Measurements from ENCODE around the gene FOXO6.

The FOXO6 gene

DNA sequence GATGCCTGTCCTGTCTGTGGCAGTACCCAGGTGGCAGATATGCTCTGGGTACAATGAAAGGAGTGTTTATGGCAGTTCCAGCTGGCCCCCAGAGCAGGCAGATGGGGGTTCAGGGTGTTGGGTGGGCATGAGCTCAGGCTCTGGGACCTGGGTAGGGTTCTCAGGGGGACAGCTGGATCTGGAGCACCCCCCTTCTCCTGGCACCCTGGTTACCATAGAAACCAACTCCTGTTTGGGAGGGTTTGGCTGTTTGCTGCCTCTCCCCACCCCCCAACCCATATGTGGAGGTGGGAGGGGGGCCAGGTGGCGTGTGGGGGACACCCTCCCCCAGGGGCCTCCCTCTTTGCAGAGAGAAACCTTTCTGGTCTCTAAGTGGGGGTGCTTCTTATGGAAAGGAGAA, 7.1 kb downstream of the FOXO6 start:
- DNase-seq = no peak

DNA sequence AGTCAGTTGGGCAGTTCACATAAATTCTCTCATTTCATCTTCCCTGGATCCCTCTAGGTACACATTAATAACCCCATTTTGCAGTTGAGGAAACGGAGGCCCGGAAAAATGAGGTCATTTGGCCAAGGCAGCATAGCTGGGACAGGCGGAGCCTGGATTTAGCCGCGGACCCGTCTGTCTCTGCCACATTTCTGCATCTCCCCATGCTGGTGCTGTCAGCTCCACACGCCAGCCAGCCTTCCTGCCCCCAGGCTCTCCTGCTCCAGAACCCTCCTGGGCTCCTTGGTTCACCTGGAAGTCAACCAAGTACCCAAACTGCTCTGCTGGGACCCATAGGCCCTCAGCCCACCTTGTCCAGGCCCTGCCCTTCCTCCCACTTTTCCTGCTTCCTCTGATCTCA, 7.6 kb downstream of the FOXO6 start:
- no peak for DNase-seq

DNA sequence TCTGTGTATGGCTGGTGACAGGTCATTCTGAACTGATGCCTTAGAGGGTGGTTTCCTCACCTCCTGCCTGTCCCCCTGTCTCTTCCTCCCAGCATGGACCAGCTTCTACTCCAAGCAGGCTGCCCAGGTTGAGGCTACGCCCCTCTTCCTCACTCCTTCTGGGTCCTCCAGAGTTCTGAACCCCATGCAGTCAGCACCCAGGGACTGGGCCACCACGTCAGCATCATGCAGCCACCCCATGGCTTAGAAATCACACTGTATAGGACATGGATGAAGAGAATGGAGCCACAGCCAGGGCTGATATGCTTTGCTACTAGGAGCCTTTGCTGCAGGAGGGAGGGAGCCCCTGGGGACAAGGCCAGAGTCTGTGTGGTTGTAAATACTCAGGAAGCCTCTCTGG, 8.3 kb downstream of the FOXO6 start:
- DNase-seq = no peak

DNA sequence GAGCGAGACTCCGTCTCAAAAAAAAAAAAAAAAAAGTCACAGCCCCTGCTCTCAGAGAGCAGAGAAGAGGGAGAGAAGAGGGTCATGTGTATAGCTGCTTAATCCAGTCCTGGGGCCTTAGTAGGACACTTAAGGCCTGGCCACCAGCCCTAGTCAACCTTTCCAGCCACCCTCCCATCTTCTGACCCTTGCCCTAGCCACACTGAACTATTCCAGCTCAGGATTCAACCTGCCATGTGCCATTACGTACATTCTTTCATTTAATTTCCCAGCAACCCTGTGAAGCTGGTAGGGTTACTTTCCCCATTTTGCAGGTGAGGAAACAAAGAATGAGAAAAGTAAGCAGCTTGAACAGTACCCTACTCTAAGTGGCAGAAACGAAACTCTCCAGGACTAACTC, 9.0 kb downstream of the FOXO6 start:
- DNase-seq = no peak

DNA sequence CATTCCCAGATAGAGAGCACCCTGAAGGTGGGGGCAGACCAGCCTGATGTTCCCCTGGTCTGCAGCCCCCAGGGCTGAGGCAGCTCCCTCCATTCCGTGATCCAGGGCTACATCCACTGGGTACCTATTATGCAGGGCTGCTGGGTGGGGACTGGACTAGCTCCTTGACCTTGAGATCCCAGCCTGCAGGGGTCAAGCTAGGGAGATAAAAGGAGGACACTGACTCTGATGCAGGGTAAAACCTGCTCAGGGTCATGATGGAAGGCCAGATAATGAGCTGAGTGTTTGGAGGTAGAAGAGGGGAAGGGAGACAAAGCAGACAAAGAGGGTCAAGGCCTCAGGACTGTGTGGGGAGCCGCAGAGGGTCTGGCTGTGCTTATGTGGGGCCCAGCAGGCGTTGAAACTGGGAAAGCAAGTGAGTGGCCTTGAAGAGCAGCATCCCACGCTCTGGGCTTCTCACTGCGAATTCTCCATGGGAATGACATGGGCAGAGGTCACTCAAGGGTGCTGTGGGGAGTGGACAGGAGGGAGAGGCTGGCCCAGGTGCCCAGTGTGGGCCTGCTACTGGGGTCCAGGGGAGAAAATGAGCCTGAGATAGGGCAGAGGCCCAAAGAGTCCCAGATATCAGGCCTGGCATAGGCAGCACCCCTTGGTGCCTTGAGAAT, 9.7 kb downstream of the FOXO6 start:
- no peak for DNase-seq

DNA sequence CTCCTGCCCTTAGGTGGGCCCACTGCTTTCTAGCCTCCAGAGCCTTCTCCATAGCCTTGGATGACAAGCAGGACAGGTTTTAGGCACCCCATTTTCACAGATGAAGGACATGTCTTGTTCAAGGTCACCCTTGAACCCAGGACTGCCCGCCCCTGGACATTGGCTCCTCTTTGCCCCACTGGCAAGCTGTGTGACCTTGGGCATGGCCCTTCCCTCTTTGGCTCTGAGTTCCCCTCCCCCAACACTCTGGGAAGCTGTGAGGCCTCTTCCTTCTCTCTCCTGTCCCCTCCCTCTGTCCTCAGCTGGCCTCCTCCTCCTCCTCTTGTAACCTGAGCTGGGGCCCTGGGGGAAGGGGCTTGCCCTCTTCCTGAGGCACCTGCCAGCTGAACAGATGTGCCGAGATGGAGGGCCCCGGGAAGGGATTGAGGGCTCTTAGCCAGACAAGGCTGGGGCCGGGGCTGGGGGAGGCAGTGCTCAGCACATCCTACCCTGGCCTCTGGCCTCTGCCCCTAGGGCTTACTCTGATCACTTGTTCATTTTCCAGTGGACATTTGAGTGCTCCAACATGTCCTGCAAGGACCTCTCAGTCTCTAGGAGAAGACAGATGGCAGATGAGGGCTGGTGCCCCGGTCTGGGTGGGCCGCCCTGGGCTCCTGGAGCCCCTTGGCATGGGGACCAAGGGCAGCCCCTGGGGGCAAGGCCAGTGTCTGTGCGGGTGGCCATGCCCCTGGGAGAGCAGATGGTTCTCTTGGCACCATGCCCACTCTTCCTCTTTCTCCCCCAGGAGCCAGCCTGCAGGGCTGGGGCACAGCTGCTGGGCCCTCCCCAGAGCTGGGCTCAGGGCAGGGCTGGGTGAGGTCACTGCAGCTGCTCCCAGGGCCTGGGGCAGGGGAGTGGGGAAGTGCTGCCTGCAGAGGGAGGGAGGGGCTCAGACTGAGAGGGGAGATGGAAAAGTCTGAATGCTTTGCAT, 10.7 kb downstream of the FOXO6 start:
- no peak for DNase-seq

DNA sequence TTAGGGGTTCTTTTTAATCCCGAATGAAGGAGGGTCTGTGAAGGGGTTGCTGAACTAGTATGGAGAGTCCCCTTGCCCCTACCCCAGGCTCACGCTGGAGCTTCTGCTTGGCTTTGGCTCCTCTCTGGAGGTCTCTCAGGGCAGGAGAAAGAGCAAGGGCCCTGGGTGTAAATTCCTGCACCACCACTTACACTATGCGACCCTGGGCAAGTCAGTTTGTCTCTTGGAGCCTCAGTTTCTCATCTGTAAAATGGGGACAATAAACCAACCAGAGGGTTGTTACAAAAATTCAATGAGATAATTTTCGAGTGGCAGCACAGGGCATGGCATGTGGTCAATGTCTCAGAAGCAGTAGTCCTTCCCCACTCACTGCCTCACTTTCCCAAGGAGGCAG, 11.4 kb downstream of the FOXO6 start:
- no peak for DNase-seq

DNA sequence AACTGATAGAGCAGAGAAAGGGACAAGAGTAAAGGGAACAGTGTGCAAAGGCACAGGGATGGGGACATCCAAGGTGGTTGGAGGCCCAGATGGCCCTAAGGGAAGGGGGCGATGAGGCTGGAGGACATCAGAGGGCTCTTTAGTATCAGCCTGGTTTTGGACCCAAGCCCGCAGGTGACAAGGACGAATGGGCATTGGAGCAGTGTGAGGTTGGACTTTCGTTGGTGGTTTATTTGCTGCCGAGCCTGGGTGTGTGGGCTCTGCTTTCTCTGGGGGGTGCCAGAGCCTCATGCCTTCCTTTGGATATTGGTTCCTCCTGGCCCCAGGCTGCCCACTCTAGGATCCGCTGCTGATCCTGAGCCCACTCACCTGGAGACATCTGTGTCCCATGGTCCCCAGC, 12.1 kb downstream of the FOXO6 start:
- no peak for DNase-seq

DNA sequence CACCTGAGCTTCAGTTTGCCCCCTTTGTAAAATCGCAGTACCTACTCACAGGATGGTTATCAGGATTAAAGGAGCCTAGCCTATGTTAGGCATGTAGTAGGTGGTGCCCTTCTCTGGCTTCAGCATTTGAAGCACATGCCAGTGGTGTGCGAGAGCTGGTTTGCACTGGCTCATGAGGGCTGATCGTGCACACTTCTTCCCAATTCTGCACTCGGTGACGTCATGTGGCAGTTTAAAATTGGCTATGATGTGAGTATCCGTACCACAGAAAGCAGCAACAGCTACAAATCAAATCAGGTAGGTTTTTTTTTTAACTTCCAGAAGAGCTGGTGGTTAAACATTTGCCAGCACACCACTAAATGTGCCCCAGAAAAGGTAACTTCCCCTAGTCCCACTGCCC, 13.5 kb downstream of the FOXO6 start:
- no peak for DNase-seq

DNA sequence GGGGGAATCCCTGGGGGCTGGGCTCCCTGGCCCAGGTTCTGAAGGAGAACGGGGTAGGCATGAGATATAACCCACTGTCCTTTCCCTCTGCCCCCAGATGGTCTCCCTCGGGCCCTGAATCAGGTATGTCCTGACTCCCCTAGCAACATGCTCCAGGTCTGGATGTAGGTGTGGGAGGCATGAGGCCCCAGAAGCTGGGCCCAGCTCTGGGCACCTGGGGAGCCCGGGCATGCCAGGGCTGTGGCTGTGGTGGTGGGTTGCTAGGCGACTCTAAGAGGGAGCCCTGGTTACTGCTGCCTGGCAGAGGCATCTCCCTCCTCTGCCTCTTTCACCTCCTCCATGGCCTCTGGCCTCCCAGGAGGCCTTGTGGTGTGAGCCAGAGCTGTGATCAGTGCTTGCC, 16.2 kb downstream of the FOXO6 start:
- DNase-seq = no peak

DNA sequence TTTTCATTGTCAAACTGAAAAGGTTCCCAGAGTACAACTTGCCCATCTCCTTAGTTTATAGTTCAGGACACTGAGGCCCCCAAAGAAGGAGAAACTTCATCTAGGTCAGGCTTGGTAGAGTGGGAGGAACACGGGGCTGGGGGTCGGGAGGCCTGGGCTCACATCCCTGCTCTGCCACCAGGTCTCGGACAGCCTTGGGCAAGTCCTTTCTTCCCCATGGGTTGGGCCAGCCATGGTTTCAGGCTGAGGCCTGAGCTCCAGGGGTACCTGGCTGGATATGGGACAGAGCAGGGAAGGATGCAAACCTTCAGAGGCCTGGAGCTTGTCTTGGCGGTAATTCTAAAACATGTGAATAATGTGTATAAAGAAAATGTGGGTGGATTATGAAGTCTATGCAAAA, 17.0 kb downstream of the FOXO6 start:
- DNase-seq = no peak

DNA sequence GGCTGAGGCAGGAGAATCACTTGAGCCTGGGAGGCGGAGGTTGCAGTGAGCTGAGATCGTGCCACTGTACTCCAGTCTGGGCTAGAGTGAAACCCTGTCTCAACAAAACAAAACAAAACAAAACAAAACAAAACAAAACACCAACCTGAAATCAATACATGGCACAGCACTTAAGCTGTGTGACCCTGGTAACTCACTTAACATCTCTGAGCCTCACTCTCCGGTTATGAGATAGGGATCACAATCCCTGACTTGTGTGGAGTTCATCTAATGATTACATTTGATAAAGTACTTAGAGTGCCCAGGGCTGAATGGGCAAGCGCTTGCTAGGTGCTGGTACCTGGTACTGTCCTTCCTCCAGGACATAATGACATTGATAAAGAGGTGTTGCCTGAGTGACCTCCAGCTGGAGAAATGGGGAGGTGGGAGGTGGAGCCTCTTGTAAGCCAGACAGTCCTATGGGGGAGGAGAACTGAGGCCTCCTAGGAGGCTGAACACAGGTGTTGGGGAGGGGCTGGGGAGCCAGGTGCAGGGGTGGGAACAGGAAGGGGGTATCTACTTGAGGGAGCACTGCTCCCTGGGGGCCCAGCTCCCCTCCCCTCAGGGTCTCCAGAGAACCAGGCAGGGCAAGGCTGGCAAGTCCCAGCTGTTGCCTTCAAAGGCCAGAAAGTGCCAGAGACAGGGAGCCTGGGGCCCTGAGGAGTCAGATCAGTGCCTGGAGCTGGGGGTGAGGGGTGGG, 17.9 kb downstream of the FOXO6 start:
- DNase-seq = no peak

DNA sequence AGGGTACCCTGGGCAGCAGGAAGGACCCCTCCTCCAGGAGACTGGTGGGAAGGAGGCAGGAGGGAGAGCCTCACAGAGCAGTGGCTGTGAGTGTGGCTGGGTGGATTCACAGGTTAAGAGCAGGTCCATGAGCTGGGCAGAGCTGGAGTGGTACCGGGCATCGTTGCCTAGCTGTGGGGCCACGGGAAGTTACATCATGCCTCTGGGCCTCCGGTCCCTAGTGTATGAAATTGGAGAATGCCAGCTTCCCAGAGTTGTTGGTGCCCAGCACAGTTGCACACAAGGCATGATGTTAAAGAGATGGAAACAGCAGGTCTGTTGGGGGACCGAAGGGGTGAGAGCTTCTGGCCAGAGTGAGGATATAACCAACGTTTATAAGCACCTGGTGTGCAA, 18.5 kb downstream of the FOXO6 start:
- DNase-seq = no peak

DNA sequence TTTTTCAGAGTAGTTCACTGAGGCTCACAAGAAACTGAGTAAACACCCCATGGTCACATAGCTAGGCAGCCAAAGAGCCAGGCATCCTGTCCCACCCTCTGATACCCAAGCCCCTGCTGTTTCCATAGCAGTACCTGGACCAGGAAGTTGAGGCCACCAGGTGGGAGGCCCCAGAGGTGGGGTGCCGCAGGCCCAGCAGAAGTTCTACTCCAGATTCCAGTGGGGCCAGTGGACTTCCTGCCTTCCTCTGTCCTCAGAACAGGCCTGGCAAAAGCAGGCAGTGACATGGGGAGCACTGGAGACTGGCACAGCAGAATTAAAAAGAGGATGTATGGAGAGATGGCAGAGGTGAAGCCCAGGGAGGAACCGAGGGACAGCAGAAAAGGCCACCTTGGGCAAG, 19.0 kb downstream of the FOXO6 start:
- DNase-seq = no peak

DNA sequence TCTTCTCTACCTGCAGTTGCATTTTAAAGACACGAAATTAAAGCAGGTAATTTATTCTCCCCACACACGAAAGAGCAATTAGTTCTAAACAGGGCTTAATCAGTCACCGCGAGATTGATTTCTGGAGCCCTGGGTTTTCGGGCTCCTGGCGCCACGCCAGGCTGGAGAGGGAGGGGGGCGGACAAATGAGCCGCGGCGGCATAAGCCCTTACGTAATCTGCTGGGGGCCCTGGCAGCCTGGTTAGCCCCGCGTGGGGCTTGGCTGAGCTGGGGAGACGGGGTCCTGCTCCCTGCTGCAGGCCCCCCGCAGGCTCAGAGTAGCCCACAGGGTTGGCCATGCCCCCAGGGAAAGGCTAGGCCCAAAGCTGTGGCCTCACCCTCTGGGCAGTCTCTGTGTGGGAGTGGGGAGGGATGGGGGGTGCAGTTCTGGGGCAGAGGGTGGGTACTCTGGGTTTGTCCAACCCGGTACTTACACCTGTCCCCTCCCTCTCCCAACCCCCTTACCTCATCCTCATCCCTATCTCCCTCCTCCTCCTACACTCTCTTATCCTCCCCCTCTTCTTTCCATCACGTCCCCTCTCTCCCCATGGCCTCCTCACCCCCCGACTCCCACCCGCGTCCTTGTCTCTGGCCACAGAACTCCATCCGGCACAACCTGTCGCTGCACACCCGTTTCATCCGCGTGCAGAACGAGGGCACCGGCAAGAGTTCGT, 19.9 kb downstream of the FOXO6 start:
- DNase-seq = no peak

DNA sequence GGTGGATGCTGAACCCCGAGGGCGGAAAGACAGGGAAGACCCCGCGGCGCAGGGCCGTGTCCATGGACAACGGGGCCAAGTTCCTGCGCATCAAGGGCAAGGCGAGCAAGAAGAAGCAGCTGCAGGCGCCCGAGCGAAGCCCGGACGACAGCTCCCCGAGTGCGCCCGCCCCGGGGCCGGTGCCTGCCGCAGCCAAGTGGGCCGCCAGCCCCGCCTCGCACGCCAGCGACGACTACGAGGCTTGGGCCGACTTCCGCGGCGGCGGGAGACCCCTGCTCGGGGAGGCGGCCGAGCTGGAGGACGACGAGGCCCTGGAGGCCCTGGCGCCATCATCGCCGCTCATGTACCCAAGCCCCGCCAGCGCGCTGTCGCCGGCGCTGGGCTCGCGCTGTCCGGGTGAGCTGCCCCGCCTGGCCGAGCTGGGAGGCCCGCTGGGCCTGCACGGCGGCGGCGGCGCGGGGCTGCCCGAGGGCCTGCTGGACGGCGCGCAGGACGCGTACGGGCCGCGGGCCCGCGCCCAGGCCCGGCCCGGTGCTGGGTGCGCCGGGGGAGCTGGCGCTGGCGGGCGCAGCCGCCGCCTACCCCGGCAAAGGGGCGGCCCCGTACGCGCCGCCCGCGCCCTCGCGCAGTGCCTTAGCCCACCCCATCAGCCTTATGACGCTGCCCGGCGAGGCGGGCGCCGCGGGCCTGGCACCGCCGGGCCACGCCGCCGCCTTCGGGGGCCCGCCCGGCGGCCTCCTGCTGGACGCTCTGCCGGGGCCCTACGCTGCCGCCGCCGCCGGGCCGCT, 20.7 kb downstream of the FOXO6 start:
- DNase-seq = peak; percentile 53

DNA sequence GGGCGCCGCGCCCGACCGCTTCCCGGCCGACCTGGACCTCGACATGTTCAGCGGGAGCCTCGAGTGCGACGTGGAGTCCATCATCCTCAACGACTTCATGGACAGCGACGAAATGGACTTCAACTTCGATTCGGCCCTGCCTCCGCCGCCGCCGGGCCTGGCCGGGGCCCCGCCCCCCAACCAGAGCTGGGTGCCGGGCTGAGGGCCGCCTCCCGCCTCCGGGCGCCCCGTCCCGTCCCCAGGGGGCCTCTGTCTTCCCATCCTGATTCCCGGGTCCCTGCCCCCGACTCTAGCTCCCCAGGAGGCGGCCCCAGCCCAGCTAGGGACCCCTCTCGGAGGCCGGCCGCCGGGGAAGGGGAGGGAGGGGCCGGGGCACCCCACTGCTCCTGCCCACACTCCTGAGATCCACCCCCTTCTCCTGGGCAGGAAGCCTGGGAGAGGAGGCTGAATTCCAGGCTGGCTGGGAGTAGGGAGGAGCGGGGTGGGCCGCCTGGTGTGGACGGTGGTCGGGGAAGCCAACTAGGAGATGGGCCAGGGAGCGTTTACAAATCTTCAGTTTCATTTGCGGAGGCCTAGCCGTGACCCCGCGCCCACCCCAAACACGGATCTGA, 21.4 kb downstream of the FOXO6 start:
- peak; percentile 58 for DNase-seq

DNA sequence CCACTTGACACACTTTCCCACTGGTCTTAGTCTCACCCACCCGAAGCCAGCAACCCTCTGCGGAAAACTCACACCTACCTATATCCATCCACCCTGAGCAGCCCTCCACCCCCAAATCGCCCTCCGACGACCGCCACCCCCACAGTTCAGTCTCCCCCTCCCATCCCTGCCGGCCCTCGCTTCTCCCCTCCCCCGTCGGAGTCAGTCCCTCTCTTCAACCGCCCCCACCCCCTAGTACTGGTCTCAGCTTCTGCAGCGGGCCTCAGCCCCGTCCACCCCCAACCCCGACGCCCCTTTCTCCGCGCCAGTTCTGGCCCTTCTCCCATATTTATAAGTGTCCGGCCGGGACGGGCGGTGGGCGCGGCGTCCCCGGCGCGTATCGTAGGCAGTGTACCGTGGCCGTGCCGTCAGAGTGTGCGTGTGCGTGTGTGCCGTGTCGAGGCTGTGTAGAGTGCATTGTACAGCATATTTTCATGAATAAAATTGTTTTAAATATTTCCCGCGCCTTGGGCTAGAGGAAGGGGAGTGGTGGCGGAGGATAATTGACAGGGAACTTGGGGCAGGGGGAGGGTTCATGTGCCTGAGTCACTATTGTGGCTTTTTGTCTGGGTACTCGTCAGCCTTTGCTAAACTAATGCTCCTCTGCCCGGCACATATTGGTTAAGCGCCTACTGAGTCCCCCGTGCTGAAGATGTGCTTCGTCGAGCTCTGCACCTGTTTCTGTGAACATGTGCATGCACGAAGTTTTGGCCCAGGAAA, 22.0 kb downstream of the FOXO6 start:
- DNase-seq = no peak

DNA sequence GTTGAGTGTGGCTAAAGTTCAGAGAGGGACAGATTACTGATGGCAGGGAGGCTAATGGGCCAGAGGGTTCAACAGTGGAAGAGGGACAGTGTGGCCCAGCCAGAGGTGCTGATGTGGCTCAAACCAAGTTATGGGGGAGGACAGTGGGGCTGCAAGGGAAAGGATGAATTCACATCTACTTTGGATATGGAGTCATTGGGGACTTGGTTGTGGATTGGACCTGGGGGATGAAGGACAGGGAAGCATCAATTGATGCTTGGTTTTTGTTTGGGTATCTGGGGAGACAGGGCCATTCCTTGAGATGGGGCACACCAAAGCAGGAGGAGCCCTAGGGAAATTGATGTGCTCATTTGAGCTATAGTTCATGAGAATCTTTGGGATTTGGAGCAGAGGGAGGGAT, 23.3 kb downstream of the FOXO6 start:
- no peak for DNase-seq

DNA sequence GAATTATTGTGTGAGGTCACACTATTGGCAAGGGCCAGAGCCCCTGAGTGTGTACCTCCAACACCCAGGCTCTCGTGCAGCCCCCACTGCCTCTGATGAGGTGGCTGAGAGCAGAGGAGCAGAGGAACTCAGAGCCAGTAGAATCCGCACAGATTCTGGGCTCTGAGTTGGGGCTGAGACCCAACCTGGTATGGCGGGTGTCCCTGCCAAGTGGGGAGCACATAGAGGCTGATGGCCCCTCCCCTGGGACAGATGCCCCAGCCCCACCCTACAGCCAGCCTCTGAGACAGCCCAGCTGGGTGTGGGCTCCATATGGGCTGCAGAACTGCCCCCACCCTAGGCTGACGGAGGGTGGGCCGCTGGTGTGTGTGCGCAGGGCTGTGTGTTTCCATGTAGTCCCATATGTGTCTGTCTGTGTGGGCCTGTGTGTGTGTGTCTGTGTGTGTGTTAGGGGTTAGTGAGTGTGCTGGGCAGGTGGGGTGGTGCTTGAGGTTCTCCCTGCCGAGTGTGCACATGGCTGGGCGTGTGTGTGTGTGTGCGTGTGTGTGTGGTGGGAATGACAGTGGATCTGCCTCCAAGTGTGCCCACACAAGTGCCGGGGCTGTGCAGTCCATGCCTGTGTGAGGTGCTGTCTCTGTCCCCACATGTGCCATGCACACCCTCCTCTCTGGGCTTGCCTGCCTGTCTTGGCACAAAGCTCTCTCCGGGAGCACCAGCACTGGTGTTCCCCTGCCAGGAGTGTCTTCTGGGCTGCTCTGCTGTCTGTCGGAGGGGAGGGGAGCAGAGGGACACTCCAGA, 24.4 kb downstream of the FOXO6 start:
- no peak for DNase-seq
